H1 (cell line): ENCODE data around the gene ASTN1. TPM values are rescaled to one million over a fixed set of nuclear protein-coding genes. Genes with fewer than 3 reads are reported as not detected.

Experiments
- CTCF ChIA-PET: fragments of 300-600 bp; sonication (Branson Sonifier 250); formaldehyde crosslinking; loops from one replicate; lab custom pipeline; 2021; ENCODE audit not compliant: partially characterized antibody; lab: Charles Lee
- POLR2A ChIA-PET: fragments of 300-600 bp; sonication (Branson Sonifier 250); formaldehyde crosslinking; loops from one replicate; lab custom pipeline; 2021; ENCODE audit warnings: inconsistent platforms; ENCODE audit not compliant: partially characterized antibody; lab: Charles Lee
- DNase-seq, 2 experiments: peaks; one replicate each; pipeline versions ENCODE4 v3.0.0 to v3.0.0-alpha.2; 2010 to 2022; ENCODE audit warnings: low spot score in 2 of 2, low read depth in 1 of 2, mixed read lengths in 1 of 2
- FAIRE-seq: peaks from 2 replicates; lab custom pipeline; 2011; peaks lifted over from hg19 to GRCh38; lab: Jason Lieb, UNC
- H2AFZ ChIP-seq: 2 replicates; pipeline ENCODE4 v1.8.1; 2012; ENCODE audit warnings: low read length, inconsistent platforms
- H2AK5ac ChIP-seq: 2 replicates; pipeline ENCODE4 v1.6.1; 2013; ENCODE audit warnings: low read depth, low read length
- H2BK120ac ChIP-seq: replicated peaks from 2 replicates; pipeline ENCODE3; 2013; ENCODE audit warnings: low read depth, low read length, inconsistent platforms
- H2BK12ac ChIP-seq: 2 replicates; pipeline ENCODE4 v1.6.1; 2013; ENCODE audit warnings: low read depth, low read length
- H2BK15ac ChIP-seq: 2 replicates; pipeline ENCODE4 v1.6.1; 2013; ENCODE audit warnings: low read length
- H2BK20ac ChIP-seq: 2 replicates; pipeline ENCODE4 v1.6.1; 2013; ENCODE audit warnings: low read length
- H2BK5ac ChIP-seq: 2 replicates; pipeline ENCODE4 v1.6.1; 2013; ENCODE audit warnings: low read depth, low read length
- H3K14ac ChIP-seq: 2 replicates; pipeline ENCODE4 v1.6.1; 2013; ENCODE audit warnings: inconsistent platforms; ENCODE audit not compliant: insufficient read length
- H3K18ac ChIP-seq: 2 replicates; pipeline ENCODE4 v1.6.1; 2013; ENCODE audit warnings: low read length; ENCODE audit errors: extremely low read depth
- H3K23ac ChIP-seq: 2 replicates; pipeline ENCODE4 v1.6.1; 2013; ENCODE audit warnings: inconsistent platforms; ENCODE audit not compliant: insufficient read length
- H3K23me2 ChIP-seq: 2 replicates; pipeline ENCODE4 v1.6.1; 2013; ENCODE audit warnings: low read depth, low read length
- H3K27ac ChIP-seq: 2 replicates; pipeline ENCODE4 v1.6.1; 2011; ENCODE audit warnings: low read depth, low read length, inconsistent platforms
- H3K27me3 ChIP-seq, 4 experiments: replicated peaks in 1 of 4; 1 replicate in 1 of 4; 2 replicates in 3 of 4; pipeline versions ENCODE4 v1.6.1 to v1.8.1; 2011 to 2013; ENCODE audit warnings: low read length in 3 of 4, mild to moderate bottlenecking in 3 of 4, inconsistent platforms in 2 of 4, mixed read lengths in 2 of 4, moderate library complexity in 1 of 4; ENCODE audit not compliant: control insufficient read depth in 3 of 4, insufficient read depth in 3 of 4; ENCODE audit errors: extremely low read depth in 1 of 4
- H3K36me3 ChIP-seq, 4 experiments: 2 replicates each; pipeline versions ENCODE4 v1.6.1 to v1.8.1; 2011 to 2013; ENCODE audit warnings: mild to moderate bottlenecking in 4 of 4, low read length in 3 of 4, moderate library complexity in 2 of 4, control low read depth in 1 of 4, inconsistent platforms in 1 of 4; ENCODE audit not compliant: insufficient read depth in 4 of 4, control insufficient read depth in 2 of 4
- H3K4ac ChIP-seq: replicated peaks from 2 replicates; pipeline ENCODE3; 2013; ENCODE audit warnings: low read length, low read depth, mixed read lengths, inconsistent platforms; ENCODE audit not compliant: insufficient read length
- H3K4me1 ChIP-seq, 4 experiments: replicated peaks in 1 of 4; 1 replicate in 1 of 4; 2 replicates in 3 of 4; pipeline versions ENCODE4 v1.6.1 to v1.8.1; 2011 to 2013; ENCODE audit warnings: low read length in 3 of 4, inconsistent platforms in 2 of 4, mixed read lengths in 1 of 4; ENCODE audit not compliant: insufficient read depth in 4 of 4, control insufficient read depth in 3 of 4
- H3K4me2 ChIP-seq, 2 experiments: 2 replicates each; pipeline versions ENCODE4 v1.6.1 to v1.8.1; 2011 to 2013; ENCODE audit warnings: low read depth in 2 of 2, low read length in 2 of 2, control low read depth in 1 of 2, inconsistent platforms in 1 of 2, mild to moderate bottlenecking in 1 of 2; ENCODE audit not compliant: insufficient read depth in 1 of 2
- H3K4me3 ChIP-seq, 4 experiments: fragments of 200-600, 300-600 bp in 1 of 4; sonication (generic), shearing (Covaris generic), sonication (Bioruptor Twin) in 1 of 4; 2 replicates each; pipeline versions ENCODE4 v1.5.1 to v1.8.1; 2011 to 2016; ENCODE audit warnings: low read length in 4 of 4, low read depth in 3 of 4, control low read depth in 2 of 4, inconsistent platforms in 2 of 4, mild to moderate bottlenecking in 2 of 4, mixed read lengths in 1 of 4, moderate library complexity in 1 of 4; ENCODE audit not compliant: insufficient read depth in 2 of 4; ENCODE audit errors: extremely low read depth in 1 of 4
- H3K56ac ChIP-seq: replicated peaks from 2 replicates; pipeline ENCODE3; 2013; ENCODE audit warnings: low read depth, mild to moderate bottlenecking, mixed read lengths, low read length, inconsistent platforms; ENCODE audit not compliant: insufficient read length
- H3K79me1 ChIP-seq: 2 replicates; pipeline ENCODE4 v1.6.1; 2013; ENCODE audit warnings: low read depth, low read length, control low read depth
- H3K79me2 ChIP-seq, 2 experiments: 2 replicates each; pipeline versions ENCODE4 v1.6.1 to v1.8.1; 2012 to 2013; ENCODE audit warnings: low read length in 2 of 2, mild to moderate bottlenecking in 2 of 2, inconsistent platforms in 1 of 2; ENCODE audit not compliant: insufficient read depth in 2 of 2, control insufficient read depth in 1 of 2
- H3K9ac ChIP-seq, 4 experiments: replicated peaks in 1 of 4; 1 replicate in 1 of 4; 2 replicates in 3 of 4; pipeline versions ENCODE4 v1.6.1 to v1.8.1; 2011 to 2013; ENCODE audit warnings: low read depth in 3 of 4, low read length in 3 of 4, control low read depth in 2 of 4, mild to moderate bottlenecking in 2 of 4, moderate library complexity in 2 of 4, inconsistent platforms in 1 of 4; ENCODE audit errors: extremely low read depth in 1 of 4
- H3K9me3 ChIP-seq, 2 experiments: 2 replicates each; pipeline versions ENCODE4 v1.6.1 to v1.8.1; 2012 to 2013; ENCODE audit warnings: mild to moderate bottlenecking in 2 of 2, moderate library complexity in 2 of 2, control low read depth in 1 of 2, inconsistent platforms in 1 of 2, low read depth in 1 of 2, low read length in 1 of 2, mixed read lengths in 1 of 2; ENCODE audit not compliant: insufficient read depth in 2 of 2
- H4K20me1 ChIP-seq, 2 experiments: replicated peaks in 1 of 2; 2 replicates each; pipeline versions ENCODE3 to v1.8.1; 2011 to 2013; ENCODE audit warnings: inconsistent platforms in 2 of 2, low read length in 2 of 2, mild to moderate bottlenecking in 1 of 2; ENCODE audit not compliant: insufficient read depth in 2 of 2, control insufficient read depth in 1 of 2
- H4K5ac ChIP-seq: 2 replicates; pipeline ENCODE4 v1.6.1; 2013; ENCODE audit warnings: low read length, low read depth, mixed read lengths, inconsistent platforms; ENCODE audit not compliant: insufficient read length
- H4K8ac ChIP-seq: 2 replicates; pipeline ENCODE4 v1.8.0; 2013; ENCODE audit warnings: mild to moderate bottlenecking, moderate library complexity, low read length, inconsistent platforms; ENCODE audit not compliant: insufficient read depth; ENCODE audit errors: extremely low read depth
- H4K91ac ChIP-seq: replicated peaks from 2 replicates; pipeline ENCODE3; 2013; ENCODE audit warnings: low read length, mixed read lengths, inconsistent platforms; ENCODE audit not compliant: insufficient read length
- EZH2 ChIP-seq: fragments of 200-600 bp; sonication (generic); IDR thresholded peaks from 2 replicates; pipeline ENCODE4 v1.7.1; 2012; ENCODE audit warnings: low read depth, mild to moderate bottlenecking, moderate library complexity, low read length, inconsistent platforms; ENCODE audit not compliant: severe bottlenecking
- JUND ChIP-seq: IDR thresholded peaks from 2 replicates; pipeline ENCODE4 v1.6.1; 2011; ENCODE audit warnings: mild to moderate bottlenecking, improper control_type of control experiment, low read length
- KDM1A ChIP-seq: fragments of 200-600, 300-600 bp; sonication (generic); IDR thresholded peaks from 2 replicates; pipeline ENCODE4 v1.7.1; 2016; ENCODE audit warnings: mild to moderate bottlenecking, low read length, borderline replicate concordance
- KDM5A ChIP-seq: fragments of 200-600 bp; IDR thresholded peaks from 2 replicates; pipeline ENCODE4 v1.7.1; 2012; ENCODE audit warnings: mild to moderate bottlenecking, low read length, inconsistent platforms, mixed read lengths
- NRF1 ChIP-seq: IDR thresholded peaks from 2 replicates; pipeline ENCODE4 v1.6.1; 2011; ENCODE audit warnings: mild to moderate bottlenecking, low read depth, low read length, improper control_type of control experiment
- RAD21 ChIP-seq, 2 experiments: IDR thresholded peaks in 1 of 2; conservative IDR thresholded peaks in 1 of 2; 2 replicates each; pipeline ENCODE4 v1.6.1; 2011; ENCODE audit warnings: low read depth in 2 of 2, low read length in 2 of 2, improper control_type of control experiment in 1 of 2, inconsistent platforms in 1 of 2, mild to moderate bottlenecking in 1 of 2, moderate library complexity in 1 of 2
- RNF2 ChIP-seq: fragments of 200-900, 300-1000 bp; sonication (generic); IDR thresholded peaks from 2 replicates; pipeline ENCODE4 v1.7.1; 2016; ENCODE audit warnings: borderline replicate concordance, low read depth, mild to moderate bottlenecking, antibody characterized with exemption, low read length; ENCODE audit not compliant: poor library complexity, severe bottlenecking; ENCODE audit errors: missing control alignments
- SP1 ChIP-seq: IDR thresholded peaks from 2 replicates; pipeline ENCODE4 v1.6.1; 2011; ENCODE audit warnings: low read depth, low read length
- SRF ChIP-seq: IDR thresholded peaks from 2 replicates; pipeline ENCODE4 v1.6.1; 2011; ENCODE audit warnings: mild to moderate bottlenecking, low read depth, low read length, moderate library complexity
- TAF1 ChIP-seq: IDR thresholded peaks from 2 replicates; pipeline ENCODE4 v1.6.1; 2011; ENCODE audit warnings: mild to moderate bottlenecking, low read depth, low read length
- WGBS, 2 experiments: shearing (Covaris generic) in 1 of 2; methylation state at CpG; one replicate each; pipeline versions ENCODE4 v1.1.6 to v1.1.7; 2013 to 2015; ENCODE audit warnings: low lambda C conversion rate in 2 of 2, mixed read lengths in 2 of 2, inconsistent platforms in 1 of 2, low coverage in 1 of 2, missing lambda C conversion rate in 1 of 2; ENCODE audit not compliant: insufficient replicate concordance in 2 of 2, insufficient coverage in 1 of 2, insufficient read length in 1 of 2; ENCODE audit errors: extremely low coverage in 1 of 2, missing lambda C conversion rate in 1 of 2; 5-methylcytosine and 5-hydroxymethylcytosine counted together
- polyA plus RNA-seq, 7 experiments: library from polyadenylated mRNA; depleted of rRNA in 3 of 7; stranded (reverse) in 5 of 7; unstranded in 2 of 7; fragments of >200 nt in 5 of 7; fragments of 200-250 nt in 2 of 7; gene quantifications; 1 replicate in 5 of 7; 2 replicates in 1 of 7; 4 replicates in 1 of 7; pipeline versions ENCODE4 v1.2.1 to v1.2.3, GENCODE V29; 2011 to 2013; ENCODE audit warnings: missing spikeins in 2 of 7, mixed read lengths in 2 of 7
- total RNA-seq: library from RNA; stranded (reverse); fragmentation: NEBNext Ultra II Directional; extraction: Animal tissue kit (Norgen Biotek cat#: 25700); gene quantifications from 2 replicates; pipeline ENCODE4 v1.2.1, GENCODE V29; 2021

Gene ASTN1
- total and polyA plus RNA-seq, 2 of the 8 experiments (the other 6 are each of a cell fraction or from before 2014, with no cell fraction given): 2.9 to 4.1 TPM

GRCh38 chr1:177002891-177003290 is 161.6 kb downstream of the ASTN1 start:
- Histone ChIP-seq H3K18ac (no peak overlapping the region), H4K91ac (no peak overlapping the region), H3K27me3 (no peaks in the 10 kb centered on the region), H2AFZ (no peak overlapping the region), H4K5ac (no peak overlapping the region), H3K4me2 (no peak overlapping the region), H3K9me3 (no peaks in the 10 kb centered on the region), H2BK120ac (no peak overlapping the region), H3K27ac (no peak overlapping the region), H3K36me3 (no peaks in the 10 kb centered on the region; a peak in 1 of 8 replicates), H3K14ac (no peak overlapping the region), H3K79me1 (no peaks in the 10 kb centered on the region), H3K56ac (no peak overlapping the region), H3K4me1 (no peaks in the 10 kb centered on the region), H3K9ac (no peak overlapping the region), H2BK5ac (no peak overlapping the region), H4K20me1 (no peaks in the 10 kb centered on the region), H3K23ac (no peak overlapping the region), H3K79me2 (no peaks in the 10 kb centered on the region), H3K23me2 (peaks cover 1% of the 10 kb centered on the region; the same call in 1 of the 2 replicates), H2BK12ac (no peak overlapping the region), H3K4ac (no peak overlapping the region), H4K8ac (no peak overlapping the region), H2BK20ac (no peak overlapping the region), H2BK15ac (no peak overlapping the region), H2AK5ac (no peak overlapping the region), H3K4me3 (no peak overlapping the region)
- CTCF ChIA-PET: interaction anchor here (0.6 kb wide), 1 partner anchor 1708 kb away, joined by 3 read pairs; no protein-coding TSS in a partner anchor
- no peak for FAIRE-seq
- POLR2A ChIA-PET: no interaction called here
- DNase-seq: no peak
- WGBS, 2 experiments: 78% methylated on average over 5 of the region's 5 CpGs; no CpG with 5 or more reads in 1 of the 2 experiments
- TF ChIP-seq TAF1 (no peak), RAD21 (IDR thresholded peaks at IDR 0.05 in 1 of 2, conservative IDR thresholded peaks at IDR 0.05 in 1 of 2; ENCODE audit: low read depth in 2 of 2, low read length in 2 of 2) (no peak), EZH2 (no peak), KDM1A (no peak), KDM5A (no peak), RNF2 (no peak), SRF (no peak), SP1 (no peak), NRF1 (no peak), JUND (no peak)
